Liver (tissue), 9 donors: ENCODE data around the gene DHRS11. TPM values are rescaled to one million over a fixed set of nuclear protein-coding genes. Genes with fewer than 3 reads are reported as not detected.

Experiments used
- DNase-seq: peaks from one replicate; pipeline ENCODE4 v3.0.0-alpha.2; 2017; ENCODE audit warnings: low spot score
- H3K27ac ChIP-seq, 2 donors: one replicate each; pipeline ENCODE4 v1.7.0; 2013; ENCODE audit warnings: inconsistent platforms in 2 of 2, low read length in 2 of 2, control low read depth in 1 of 2, low read depth in 1 of 2, mild to moderate bottlenecking in 1 of 2
- H3K27me3 ChIP-seq, 4 donors: one replicate each; pipeline versions ENCODE4 v1.6.1 to v1.7.0; 2013; ENCODE audit warnings: low read length in 3 of 4, inconsistent platforms in 1 of 4, mild to moderate bottlenecking in 1 of 4, moderate library complexity in 1 of 4; ENCODE audit not compliant: control insufficient read depth in 4 of 4, insufficient read depth in 4 of 4
- H3K36me3 ChIP-seq, 4 donors: one replicate each; pipeline versions ENCODE4 v1.6.1 to v1.7.0; 2013; ENCODE audit warnings: low read length in 3 of 4, mild to moderate bottlenecking in 3 of 4, low read depth in 1 of 4, moderate library complexity in 1 of 4; ENCODE audit not compliant: control insufficient read depth in 4 of 4, insufficient read depth in 3 of 4
- H3K4me1 ChIP-seq, 4 donors: one replicate each; pipeline versions ENCODE4 v1.6.1 to v1.7.0; 2013; ENCODE audit warnings: low read length in 3 of 4, mild to moderate bottlenecking in 3 of 4, moderate library complexity in 1 of 4; ENCODE audit not compliant: control insufficient read depth in 4 of 4, insufficient read depth in 4 of 4
- H3K4me3 ChIP-seq, 3 donors: one replicate each; pipeline versions ENCODE4 v1.6.1 to v1.7.0; 2013; ENCODE audit warnings: low read length in 3 of 3, control low read depth in 1 of 3, low read depth in 1 of 3, mild to moderate bottlenecking in 1 of 3
- H3K9ac ChIP-seq, 2 donors: one replicate each; pipeline ENCODE4 v1.7.0; 2013; ENCODE audit warnings: low read length in 2 of 2, mild to moderate bottlenecking in 2 of 2, moderate library complexity in 2 of 2, control low read depth in 1 of 2, low read depth in 1 of 2
- H3K9me3 ChIP-seq, 4 donors: one replicate each; pipeline versions ENCODE4 v1.6.1 to v1.7.0; 2013; ENCODE audit warnings: low read length in 3 of 4; ENCODE audit not compliant: control insufficient read depth in 4 of 4
- ATF3 ChIP-seq: IDR thresholded peaks from 2 replicates; pipeline ENCODE4 v1.6.1; 2016; ENCODE audit warnings: antibody characterized with exemption
- CTCF ChIP-seq: fragments of 150-350 bp; IDR thresholded peaks from 2 replicates; pipeline ENCODE4 v1.5.1; 2017; ENCODE audit warnings: improper control_type of control experiment, low read depth, low read length; ENCODE audit not compliant: missing input control
- EGR1 ChIP-seq, 2 donors: IDR thresholded peaks; 2 replicates each; pipeline ENCODE4 v1.6.1; 2016 to 2018; ENCODE audit warnings: antibody characterized with exemption in 2 of 2, low read depth in 2 of 2
- FOXA1 ChIP-seq: IDR thresholded peaks from 2 replicates; pipeline ENCODE4 v1.6.1; 2016; ENCODE audit warnings: antibody characterized with exemption
- FOXA2 ChIP-seq: IDR thresholded peaks from 2 replicates; pipeline ENCODE4 v1.6.1; 2016; ENCODE audit warnings: antibody characterized with exemption
- GABPA ChIP-seq, 2 donors: IDR thresholded peaks in 1 of 2; conservative IDR thresholded peaks in 1 of 2; 2 replicates each; pipeline ENCODE4 v1.6.1; 2016; ENCODE audit warnings: antibody characterized with exemption in 2 of 2, mild to moderate bottlenecking in 1 of 2, moderate library complexity in 1 of 2
- HNF4A ChIP-seq, 2 donors: conservative IDR thresholded peaks; 2 replicates each; pipeline ENCODE4 v1.6.1; 2016; ENCODE audit warnings: antibody characterized with exemption in 2 of 2, mild to moderate bottlenecking in 2 of 2
- HNF4G ChIP-seq: IDR thresholded peaks from 2 replicates; pipeline ENCODE4 v1.6.1; 2016; ENCODE audit warnings: antibody characterized with exemption
- JUND ChIP-seq, 2 donors: IDR thresholded peaks; 2 replicates each; pipeline ENCODE4 v1.6.1; 2016; ENCODE audit warnings: antibody characterized with exemption in 2 of 2
- MAX ChIP-seq: IDR thresholded peaks from 2 replicates; pipeline ENCODE4 v1.6.1; 2016; ENCODE audit warnings: antibody characterized with exemption
- NR2F2 ChIP-seq: IDR thresholded peaks from 2 replicates; pipeline ENCODE4 v1.6.1; 2016; ENCODE audit warnings: antibody characterized with exemption
- RAD21 ChIP-seq, 2 donors: IDR thresholded peaks; 2 replicates each; pipeline ENCODE4 v1.6.1; 2016; ENCODE audit warnings: antibody characterized with exemption in 2 of 2, mild to moderate bottlenecking in 2 of 2
- REST ChIP-seq: IDR thresholded peaks from 2 replicates; pipeline ENCODE4 v1.6.1; 2016; ENCODE audit warnings: antibody characterized with exemption, mild to moderate bottlenecking
- RXRA ChIP-seq, 2 donors: IDR thresholded peaks; 2 replicates each; pipeline ENCODE4 v1.6.1; 2017 to 2018; ENCODE audit warnings: antibody characterized with exemption in 2 of 2, mild to moderate bottlenecking in 1 of 2
- TAF1 ChIP-seq: conservative IDR thresholded peaks from 2 replicates; pipeline ENCODE4 v1.6.1; 2016; ENCODE audit warnings: antibody characterized with exemption, mild to moderate bottlenecking
- YY1 ChIP-seq: IDR thresholded peaks from 2 replicates; pipeline ENCODE4 v1.6.1; 2016; ENCODE audit warnings: antibody characterized with exemption, mild to moderate bottlenecking
- ZBTB33 ChIP-seq: IDR thresholded peaks from 2 replicates; pipeline ENCODE4 v1.6.1; 2016; ENCODE audit warnings: antibody characterized with exemption
- WGBS: extraction: QIAGEN DNeasy Blood & Tissue Kit; methylation state at CpG from one replicate; pipeline ENCODE4 v1.1.7; 2013; 5-methylcytosine and 5-hydroxymethylcytosine counted together
- polyA plus RNA-seq, 2 donors: library from polyadenylated mRNA; stranded (reverse) in 1 of 2; unstranded in 1 of 2; fragments of 200-250 nt in 1 of 2; fragments of >200 nt in 1 of 2; fragmentation: Nextera tagmentation in 1 of 2; extraction: Ambion mirVana in 1 of 2; gene quantifications; one replicate each; pipeline versions ENCODE4 v1.2.1 to v1.2.3, GENCODE V29; 2013 to 2015
- total RNA-seq, 2 donors: library from RNA; depleted of rRNA; stranded (reverse); fragments of >200 nt; gene quantifications; one replicate each; pipeline ENCODE4 v1.2.3, GENCODE V29; 2014
- donor health status: healthy.
- donor health status: healthy.
- donor health status: healthy.
- donor health status: healthy.
- donor health status: healthy.

Gene DHRS11
- total and polyA plus RNA-seq, 4 donors, result 4.2 to 8.0 (median 6.5) TPM

- TF ChIP-seq NR2F2, result no peak
- no peak for TF ChIP-seq CTCF
- no peak for TF ChIP-seq ZBTB33
- TF ChIP-seq YY1, result no peak
- Histone ChIP-seq H3K9me3 (no peaks in the 10 kb centered on the region), H3K4me1 (peaks cover 5 to 22% (median 8%) of the 10 kb centered on the region in 4 donors), H3K4me3 (no peak overlapping the region), H3K27me3 (no peaks in the 10 kb centered on the region), H3K9ac (no peak overlapping the region), H3K36me3 (no peaks in the 10 kb centered on the region), H3K27ac (no peak overlapping the region)
- WGBS, result 85% methylated on average over 13 of the region's 13 CpGs
- DNase-seq, result no peak
Measured at GRCh38 chr17:36594626-36595401, 3.1 kb downstream of the DHRS11 start.

- no peak overlapping the region for H3K4me3 ChIP-seq
- peaks cover 7 to 22% (median 13%) of the 10 kb centered on the region in 4 donors for H3K4me1 ChIP-seq
- H3K27ac ChIP-seq, result no peak overlapping the region
- DNase-seq, result no peak
- no peak for TF ChIP-seq REST
- no peak for TF ChIP-seq TAF1
- no peak for TF ChIP-seq FOXA2
- no peak for TF ChIP-seq FOXA1
- TF ChIP-seq ATF3, result no peak
- TF ChIP-seq HNF4G, result no peak
- TF ChIP-seq YY1, result no peak
- no peak for TF ChIP-seq MAX
- no peak for TF ChIP-seq JUND (IDR thresholded peaks at IDR 0.05)
- no peak for TF ChIP-seq NR2F2
- no peak for TF ChIP-seq RAD21 (IDR thresholded peaks at IDR 0.05)
- TF ChIP-seq GABPA (IDR thresholded peaks at IDR 0.05 in 1 of 2, conservative IDR thresholded peaks at IDR 0.05 in 1 of 2), result no peak
- no peak for TF ChIP-seq HNF4A (conservative IDR thresholded peaks at IDR 0.05)
- TF ChIP-seq CTCF, result no peak
- no peak for TF ChIP-seq RXRA (IDR thresholded peaks at IDR 0.05)
- TF ChIP-seq EGR1 (IDR thresholded peaks at IDR 0.05; ENCODE audit: low read depth in 2 of 2), result no peak
- TF ChIP-seq ZBTB33, result no peak
- no peaks in the 10 kb centered on the region for H3K36me3 ChIP-seq
- WGBS, result 82% methylated on average over 6 of the region's 6 CpGs
- no peaks in the 10 kb centered on the region for H3K9me3 ChIP-seq
- no peaks in the 10 kb centered on the region for H3K27me3 ChIP-seq
- no peak overlapping the region for H3K9ac ChIP-seq
Measured at GRCh38 chr17:36597226-36597625, 5.5 kb downstream of the DHRS11 start.
